NOMO-1 (cell line): ENCODE data around the gene TRPT1.

Experiments
- DNase-seq, 2 experiments: peaks; one replicate each; lab custom pipeline; 2025; ENCODE audit not compliant: unreplicated experiment in 2 of 2; lab: John Stamatoyannopoulos, UW

Gene TRPT1

GRCh38 chr11:64210301-64211020, 15.5 kb downstream of the TRPT1 start:
- no peak for DNase-seq

- DNase-seq: no peak
These were observed 16.5 kb downstream of the TRPT1 start for GRCh38 chr11:64209563-64209843.

DNA sequence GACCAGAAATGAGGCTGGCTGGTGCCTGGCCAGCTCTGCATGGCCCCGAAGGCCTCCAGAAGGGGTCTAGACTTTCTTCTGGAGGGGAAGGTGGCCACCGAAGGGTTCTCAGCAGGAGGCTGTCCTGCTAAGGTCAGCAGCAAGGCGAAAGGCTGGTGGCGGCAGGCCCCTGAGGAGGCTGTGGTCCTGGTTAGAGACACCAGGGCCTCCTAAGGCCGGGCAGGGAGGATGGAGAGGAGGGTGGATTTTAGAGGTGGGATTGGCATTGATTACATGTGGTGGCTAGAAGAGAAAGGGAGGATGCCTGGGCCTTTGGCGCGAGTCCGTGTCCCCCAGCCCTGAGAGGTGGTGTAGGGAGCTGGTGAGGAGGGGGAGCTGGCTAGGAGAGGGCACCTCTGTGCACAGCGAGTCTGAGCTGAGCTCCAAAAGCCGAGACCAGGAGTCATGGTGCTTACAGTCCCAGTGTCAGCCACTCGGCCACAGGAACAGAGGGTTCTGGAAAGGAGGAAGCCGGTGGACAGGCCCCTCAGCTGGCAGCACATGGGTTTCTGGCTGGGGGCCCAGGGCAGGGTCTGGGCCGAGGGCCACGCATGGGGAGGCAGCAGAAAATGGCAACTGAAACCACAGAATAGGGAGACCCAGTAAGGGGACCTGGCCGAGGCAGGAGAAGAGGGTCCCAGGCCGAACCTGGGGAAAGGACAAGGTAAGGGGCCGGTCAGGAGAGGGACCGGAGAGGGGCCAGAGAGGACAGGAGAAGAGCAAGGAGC, 17.0 kb downstream of the TRPT1 start:
- DNase-seq: no peak

GRCh38 chr11:64208086-64208795, 17.7 kb downstream of the TRPT1 start:
- no peak for DNase-seq

DNA sequence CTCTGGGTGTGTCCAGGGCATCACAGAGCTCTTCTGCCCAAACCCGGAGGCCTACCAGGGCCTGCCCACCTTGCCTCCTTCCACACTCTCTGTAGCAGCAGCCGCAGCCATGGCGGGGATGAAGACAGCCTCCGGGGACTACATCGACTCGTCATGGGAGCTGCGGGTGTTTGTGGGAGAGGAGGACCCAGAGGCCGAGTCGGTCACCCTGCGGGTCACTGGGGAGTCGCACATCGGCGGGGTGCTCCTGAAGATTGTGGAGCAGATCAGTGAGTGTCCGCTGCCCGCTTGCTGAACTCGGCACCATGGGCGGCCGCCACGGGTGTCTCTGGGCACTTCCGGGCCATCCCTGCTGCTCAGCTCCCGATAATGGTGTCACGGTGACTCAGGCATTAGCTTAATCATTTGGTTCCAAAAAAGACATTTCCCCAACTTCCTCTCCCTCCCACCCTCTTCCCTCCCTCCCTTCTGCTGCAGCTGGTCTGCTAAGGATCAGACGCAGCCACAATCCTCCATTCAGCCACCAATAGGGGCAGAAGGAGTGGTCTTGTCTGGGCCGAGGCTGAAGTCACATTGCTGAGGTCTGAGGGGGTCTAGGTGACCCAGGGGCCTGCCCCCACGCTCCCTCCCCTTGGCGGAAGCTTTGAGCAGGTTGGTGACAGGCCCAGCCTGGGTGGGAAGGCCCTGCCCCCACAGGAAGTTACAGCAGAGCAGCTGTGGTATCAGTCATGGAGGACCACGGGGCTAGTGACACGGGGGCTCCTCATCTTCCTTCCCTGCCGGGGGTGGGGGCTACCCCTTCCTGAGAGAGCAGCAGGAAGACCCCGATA, 18.5 kb downstream of the TRPT1 start:
- peak; percentile 92 for DNase-seq

DNA sequence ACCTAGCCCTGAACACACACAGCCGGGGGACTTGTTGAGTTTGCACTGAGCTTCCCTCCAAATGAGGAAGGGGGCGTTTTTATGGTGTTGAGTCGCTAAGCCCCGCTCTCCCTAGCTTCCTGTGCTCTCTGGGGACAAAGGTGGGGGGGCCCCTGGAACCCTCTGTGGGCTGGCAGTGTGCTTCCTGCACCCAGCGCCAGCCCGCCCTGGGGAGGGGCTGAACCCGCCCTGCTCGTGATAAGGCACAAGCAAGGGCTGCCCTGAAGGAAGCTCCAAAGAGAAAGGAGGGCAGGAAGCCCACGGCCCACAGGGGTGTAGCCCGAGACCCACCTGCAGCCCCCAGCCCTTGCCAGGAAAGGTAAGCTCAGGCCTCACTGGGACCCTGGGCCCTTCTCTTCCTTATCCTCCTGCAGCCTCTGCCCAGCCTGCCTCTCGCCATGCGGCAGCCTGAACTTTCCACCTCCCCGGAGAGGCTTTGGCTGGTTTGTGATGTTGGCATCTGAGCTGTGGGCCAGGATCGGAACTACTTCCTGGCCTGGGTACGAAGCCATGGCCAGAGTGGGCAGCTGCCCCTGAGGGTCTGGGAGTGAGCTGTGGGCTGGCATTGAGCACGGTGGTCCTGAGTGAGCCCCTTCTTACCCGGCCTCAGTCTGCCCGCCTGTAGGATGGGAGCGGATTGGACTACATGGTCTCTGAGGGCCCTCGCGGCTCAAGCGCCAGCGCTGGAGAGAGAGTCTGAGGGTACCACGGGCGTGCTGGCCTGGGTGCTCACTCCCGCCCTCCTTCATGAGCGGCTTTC, 19.3 kb downstream of the TRPT1 start, which contains the start of gene FERMT3:
Gene FERMT3, plus strand, starts transcription at position 265 of the 799 bp plus-strand sequence. CDS start 644 bp downstream, outside the sequence.
- DNase-seq: peak; percentile 50 to 77

DNA sequence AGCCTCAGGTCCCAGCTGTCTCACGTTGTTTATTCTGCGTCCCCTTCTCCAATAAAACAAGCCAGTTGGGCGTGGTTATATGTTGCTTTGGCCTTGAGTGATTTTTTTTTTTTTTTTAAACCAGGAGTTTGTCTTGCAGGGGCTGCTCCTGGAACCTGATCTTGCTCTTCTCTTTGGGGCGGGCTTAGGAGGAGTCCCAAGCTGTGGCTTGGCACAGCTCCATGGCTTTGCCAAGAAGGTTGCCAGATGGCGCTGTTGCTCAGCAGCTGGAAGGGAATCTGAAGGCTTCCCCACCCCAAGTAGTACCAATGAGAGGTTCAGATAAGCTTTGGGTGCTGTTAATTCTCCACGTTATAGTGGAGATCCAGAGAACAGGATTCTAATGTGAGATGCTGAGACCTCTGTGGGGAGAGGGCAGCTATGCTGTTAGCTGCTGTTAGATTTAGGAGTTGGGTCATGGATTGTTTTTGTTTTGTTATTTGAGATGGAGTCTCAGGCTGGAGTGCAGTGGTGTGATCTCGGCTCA, 21.5 kb downstream of the TRPT1 start:
- peak; percentile 71 to 76 for DNase-seq

GRCh38 chr11:64204080-64204440, 21.9 kb downstream of the TRPT1 start:
- no peak for DNase-seq

DNA sequence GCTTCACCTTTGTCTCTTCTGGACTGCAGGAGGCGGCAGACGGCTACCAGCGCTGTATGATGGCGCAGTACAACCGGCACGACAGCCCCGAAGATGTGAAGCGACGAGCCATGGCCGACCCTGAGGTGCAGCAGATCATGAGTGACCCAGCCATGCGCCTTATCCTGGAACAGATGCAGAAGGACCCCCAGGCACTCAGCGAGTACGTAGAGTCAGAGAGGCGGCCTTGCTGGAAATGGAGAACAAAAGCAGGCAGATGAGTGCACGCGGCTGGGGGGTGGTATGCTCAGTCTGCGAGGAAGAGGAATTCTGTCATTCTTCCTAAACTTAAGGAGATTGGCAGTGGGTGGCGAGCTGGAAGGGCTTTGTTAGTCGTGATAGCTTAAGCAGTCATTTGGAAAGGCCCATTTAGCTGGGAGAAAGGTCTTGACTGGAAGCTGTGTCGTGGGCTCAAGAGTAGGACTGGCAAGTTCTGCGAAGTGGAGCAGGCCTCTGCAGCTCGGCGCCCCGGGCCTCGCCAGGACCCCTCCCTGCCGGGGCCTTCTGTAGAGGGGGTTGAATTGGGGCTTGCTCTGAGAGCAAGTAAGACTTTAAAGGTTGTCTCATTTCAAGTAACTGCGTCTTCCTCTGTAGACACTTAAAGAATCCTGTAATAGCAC, 22.4 kb downstream of the TRPT1 start:
- no peak for DNase-seq

DNA sequence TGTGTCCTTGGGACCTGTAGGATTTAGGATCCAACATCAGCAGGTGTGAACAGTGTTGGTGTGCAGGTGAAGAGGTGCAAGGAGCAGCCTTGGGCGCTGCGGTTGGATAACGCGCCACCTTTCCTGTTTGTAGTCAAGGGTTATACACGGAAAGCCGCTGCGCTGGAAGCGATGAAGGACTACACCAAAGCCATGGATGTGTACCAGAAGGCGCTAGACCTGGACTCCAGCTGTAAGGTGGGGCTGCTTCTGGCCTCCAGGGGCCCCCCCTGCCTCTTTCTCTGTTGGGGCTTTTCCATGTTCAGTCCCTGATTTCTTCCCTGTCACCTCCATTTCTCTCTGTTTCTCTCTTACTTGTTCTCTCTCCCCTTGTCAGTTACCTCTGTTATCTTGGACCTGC, 23.0 kb downstream of the TRPT1 start:
- no peak for DNase-seq

DNA sequence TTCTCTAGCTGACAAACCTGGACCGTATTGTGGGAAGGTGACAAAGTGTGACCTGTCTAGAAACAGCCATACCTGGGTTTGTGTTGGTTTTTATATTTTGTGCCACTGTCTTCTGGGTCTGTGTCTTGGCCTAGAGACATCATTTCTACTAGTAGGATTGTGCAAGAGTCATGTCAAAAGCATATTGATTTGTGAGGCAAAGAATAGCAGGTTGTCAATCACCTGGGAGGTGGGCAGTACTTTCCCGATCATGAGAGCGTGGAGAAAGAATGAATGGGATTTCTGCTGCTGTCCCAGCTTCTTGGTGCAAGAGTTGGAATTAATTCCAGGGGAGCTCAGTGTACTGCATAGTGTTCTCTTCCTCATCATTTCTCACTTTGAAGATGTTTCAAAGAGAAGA, 24.4 kb downstream of the TRPT1 start:
- DNase-seq: no peak

DNA sequence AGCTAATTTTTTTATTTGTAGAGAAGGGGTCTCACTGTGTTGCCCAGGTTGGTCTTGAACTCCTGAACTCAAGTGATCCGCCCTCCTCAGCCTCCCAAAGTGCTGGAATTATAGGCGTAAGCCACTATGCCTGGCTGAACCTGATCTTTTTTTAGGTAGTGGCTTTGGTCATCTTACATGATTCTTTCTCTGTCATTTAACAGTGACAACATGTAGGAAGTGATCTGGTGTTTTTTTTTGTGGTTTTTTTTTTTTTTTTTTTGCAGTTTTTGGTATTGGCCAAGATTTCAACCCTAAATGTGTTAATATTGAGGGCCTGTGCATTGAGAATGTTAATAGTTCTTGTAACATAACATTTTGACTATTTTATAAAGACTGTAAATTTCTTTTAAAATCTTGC, 27.5 kb downstream of the TRPT1 start:
- DNase-seq: peak in 1 of 2 experiments; percentile 22

GRCh38 chr11:64196626-64197025, 29.4 kb downstream of the TRPT1 start:
- DNase-seq: no peak

- no peak for DNase-seq
These were observed 33.6 kb downstream of the TRPT1 start for GRCh38 chr11:64192434-64192833.

DNA sequence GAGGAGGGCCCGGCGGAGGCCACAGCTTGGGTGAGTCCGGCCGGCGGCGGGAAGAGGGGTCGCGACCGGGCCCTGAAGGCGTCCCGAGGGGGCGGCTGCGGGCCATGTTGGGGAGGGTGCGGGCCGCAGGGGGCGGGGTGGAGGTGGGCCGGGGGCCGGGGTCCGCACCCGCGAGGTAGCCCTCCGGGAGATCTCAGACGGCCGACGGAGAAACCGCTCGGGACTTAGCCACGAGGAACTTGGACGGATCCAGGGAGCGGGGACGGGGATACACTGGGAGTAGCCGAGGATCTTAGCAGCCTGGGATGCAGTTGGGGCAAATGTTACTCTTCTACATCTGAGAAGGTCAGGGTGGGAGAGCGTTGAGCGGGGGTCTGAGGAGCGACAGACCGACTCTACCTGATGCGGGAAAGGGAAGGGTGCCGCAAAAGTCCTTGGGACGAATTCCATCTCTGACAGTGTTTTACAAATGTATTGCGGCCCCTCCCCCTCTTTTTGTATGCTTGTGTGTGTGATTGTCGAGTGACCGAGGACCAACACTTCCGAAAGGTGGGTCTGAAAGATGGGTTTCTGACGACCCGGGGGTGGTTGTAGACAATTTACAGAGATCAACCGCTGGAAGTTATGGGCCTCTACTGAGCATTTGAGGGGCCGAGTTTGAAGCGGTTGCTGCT, 39.4 kb downstream of the TRPT1 start:
- DNase-seq: no peak

GRCh38 chr11:64185693-64186491, 40.1 kb downstream of the TRPT1 start, which contains the start of gene STIP1:
TSS of gene STIP1 (plus strand) at chr11:64186171. CDS start at chr11:64186262, 91 bp downstream.
- DNase-seq: peak; percentile 99 to 100

GRCh38 chr11:64185175-64185692, 40.8 kb downstream of the TRPT1 start:
- peak; percentile 43 to 59 for DNase-seq

DNA sequence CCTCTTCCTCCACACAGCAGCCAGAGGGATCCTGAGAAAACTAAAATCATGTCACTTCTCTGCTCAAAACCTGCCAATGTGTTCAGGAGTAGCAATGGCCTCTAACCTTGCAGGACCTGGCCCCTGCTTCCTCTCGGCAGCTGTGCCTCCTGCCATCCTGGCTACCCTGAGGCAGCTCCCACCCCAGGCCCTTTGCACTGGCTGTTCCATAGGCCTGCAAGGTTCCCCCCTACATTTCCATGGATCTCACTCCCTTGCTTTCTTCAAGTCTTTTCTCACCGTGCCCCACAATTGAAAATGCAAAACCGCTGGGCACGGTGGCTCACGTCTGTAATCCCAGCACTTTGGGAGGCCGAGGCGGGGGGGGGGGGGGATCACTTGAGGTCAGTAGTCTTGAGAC, 42.1 kb downstream of the TRPT1 start:
- no peak for DNase-seq
